ENCODE measurements around the gene C12orf57. TPM values are rescaled to one million over a fixed set of nuclear protein-coding genes. Genes with fewer than 3 reads are reported as not detected.
A peak's percentile ranks its signal among the peaks of the same experiment; 100 is the strongest.

The C12orf57 gene
- total and polyA plus RNA-seq, 10 of the 15 experiments (the other 5 are each of a cell fraction or from before 2014, with no cell fraction given), result 64.5 to 377 (median 211) TPM

DNA sequence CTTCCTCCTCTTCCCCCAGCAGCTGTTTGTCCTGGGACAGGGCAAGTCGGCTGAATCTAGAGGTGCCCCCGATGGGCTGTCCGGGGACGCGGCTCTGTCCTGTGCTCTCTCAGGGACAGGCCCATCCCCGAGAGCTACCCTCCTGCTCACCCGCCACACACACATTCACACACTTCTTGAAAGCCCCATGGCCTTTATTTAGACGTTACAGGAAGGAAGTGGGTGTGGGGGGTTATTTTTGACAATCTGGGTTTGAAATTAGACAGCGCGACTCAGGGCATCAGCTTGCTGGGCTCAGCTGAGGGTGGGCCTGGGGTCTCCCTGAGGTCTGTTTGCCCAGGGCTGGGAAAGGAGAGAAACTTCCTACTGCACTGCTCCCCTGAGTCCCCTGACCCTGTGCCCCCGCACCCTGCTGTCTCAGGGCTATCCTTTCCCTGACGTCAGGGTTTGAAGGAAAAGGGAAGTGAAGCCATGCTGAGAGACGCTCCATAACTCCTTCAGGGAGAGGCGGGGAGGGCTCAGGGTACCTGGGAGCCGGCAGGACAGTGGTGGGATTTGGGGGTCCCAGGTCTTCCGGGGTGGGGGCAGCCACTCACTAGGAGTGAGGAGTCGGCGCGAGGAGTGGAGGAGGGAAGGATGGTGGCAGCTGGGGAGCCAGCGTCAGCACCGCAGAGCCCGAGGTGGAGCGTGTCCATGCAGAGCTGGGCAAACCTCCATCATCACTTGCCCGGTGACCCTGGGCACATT lies 15.4 kb downstream of the C12orf57 start (continued):
- TF ChIP-seq, protein P1, sequence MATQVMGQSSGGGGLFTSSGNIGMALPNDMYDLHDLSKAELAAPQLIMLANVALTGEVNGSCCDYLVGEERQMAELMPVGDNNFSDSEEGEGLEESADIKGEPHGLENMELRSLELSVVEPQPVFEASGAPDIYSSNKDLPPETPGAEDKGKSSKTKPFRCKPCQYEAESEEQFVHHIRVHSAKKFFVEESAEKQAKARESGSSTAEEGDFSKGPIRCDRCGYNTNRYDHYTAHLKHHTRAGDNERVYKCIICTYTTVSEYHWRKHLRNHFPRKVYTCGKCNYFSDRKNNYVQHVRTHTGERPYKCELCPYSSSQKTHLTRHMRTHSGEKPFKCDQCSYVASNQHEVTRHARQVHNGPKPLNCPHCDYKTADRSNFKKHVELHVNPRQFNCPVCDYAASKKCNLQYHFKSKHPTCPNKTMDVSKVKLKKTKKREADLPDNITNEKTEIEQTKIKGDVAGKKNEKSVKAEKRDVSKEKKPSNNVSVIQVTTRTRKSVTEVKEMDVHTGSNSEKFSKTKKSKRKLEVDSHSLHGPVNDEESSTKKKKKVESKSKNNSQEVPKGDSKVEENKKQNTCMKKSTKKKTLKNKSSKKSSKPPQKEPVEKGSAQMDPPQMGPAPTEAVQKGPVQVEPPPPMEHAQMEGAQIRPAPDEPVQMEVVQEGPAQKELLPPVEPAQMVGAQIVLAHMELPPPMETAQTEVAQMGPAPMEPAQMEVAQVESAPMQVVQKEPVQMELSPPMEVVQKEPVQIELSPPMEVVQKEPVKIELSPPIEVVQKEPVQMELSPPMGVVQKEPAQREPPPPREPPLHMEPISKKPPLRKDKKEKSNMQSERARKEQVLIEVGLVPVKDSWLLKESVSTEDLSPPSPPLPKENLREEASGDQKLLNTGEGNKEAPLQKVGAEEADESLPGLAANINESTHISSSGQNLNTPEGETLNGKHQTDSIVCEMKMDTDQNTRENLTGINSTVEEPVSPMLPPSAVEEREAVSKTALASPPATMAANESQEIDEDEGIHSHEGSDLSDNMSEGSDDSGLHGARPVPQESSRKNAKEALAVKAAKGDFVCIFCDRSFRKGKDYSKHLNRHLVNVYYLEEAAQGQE (IDR thresholded peaks at IDR 0.05; ENCODE audit: low read depth, low read length), result 0 out of 2 replicates have a peak, but pooled peaks have one; percentile 44
- TF ChIP-seq TAF1 (IDR thresholded peaks at IDR 0.05; ENCODE audit: borderline replicate concordance, low read depth, low read length), result peak; percentile 51; the same call in 1 of the 2 replicates
- peak; percentile 38; the same call in 1 of the 2 replicates for TF ChIP-seq ZNF207 (IDR thresholded peaks at IDR 0.05; ENCODE audit: borderline replicate concordance)
- peak; percentile 60 for TF ChIP-seq HDAC6 (IDR thresholded peaks at IDR 0.05; ENCODE audit: unreplicated experiment)
- no peak; the same call in 1 of the 2 replicates for TF ChIP-seq MYB (IDR thresholded peaks at IDR 0.05; ENCODE audit: borderline replicate concordance, low read depth, low read length)
- peak; percentile 99 for TF ChIP-seq NR2F1 (conservative IDR thresholded peaks at IDR 0.05)
- TF ChIP-seq STAT1 (conservative IDR thresholded peaks at IDR 0.05), result no peak
- peak; percentile 96 for TF ChIP-seq EED (IDR thresholded peaks at IDR 0.05; ENCODE audit: low read depth)
- no peak for TF ChIP-seq SREBF1 (IDR thresholded peaks at IDR 0.05; ENCODE audit: low read length)
- no peak for TF ChIP-seq NFXL1 (IDR thresholded peaks at IDR 0.05; ENCODE audit: borderline replicate concordance)
- TF ChIP-seq, protein P2, sequence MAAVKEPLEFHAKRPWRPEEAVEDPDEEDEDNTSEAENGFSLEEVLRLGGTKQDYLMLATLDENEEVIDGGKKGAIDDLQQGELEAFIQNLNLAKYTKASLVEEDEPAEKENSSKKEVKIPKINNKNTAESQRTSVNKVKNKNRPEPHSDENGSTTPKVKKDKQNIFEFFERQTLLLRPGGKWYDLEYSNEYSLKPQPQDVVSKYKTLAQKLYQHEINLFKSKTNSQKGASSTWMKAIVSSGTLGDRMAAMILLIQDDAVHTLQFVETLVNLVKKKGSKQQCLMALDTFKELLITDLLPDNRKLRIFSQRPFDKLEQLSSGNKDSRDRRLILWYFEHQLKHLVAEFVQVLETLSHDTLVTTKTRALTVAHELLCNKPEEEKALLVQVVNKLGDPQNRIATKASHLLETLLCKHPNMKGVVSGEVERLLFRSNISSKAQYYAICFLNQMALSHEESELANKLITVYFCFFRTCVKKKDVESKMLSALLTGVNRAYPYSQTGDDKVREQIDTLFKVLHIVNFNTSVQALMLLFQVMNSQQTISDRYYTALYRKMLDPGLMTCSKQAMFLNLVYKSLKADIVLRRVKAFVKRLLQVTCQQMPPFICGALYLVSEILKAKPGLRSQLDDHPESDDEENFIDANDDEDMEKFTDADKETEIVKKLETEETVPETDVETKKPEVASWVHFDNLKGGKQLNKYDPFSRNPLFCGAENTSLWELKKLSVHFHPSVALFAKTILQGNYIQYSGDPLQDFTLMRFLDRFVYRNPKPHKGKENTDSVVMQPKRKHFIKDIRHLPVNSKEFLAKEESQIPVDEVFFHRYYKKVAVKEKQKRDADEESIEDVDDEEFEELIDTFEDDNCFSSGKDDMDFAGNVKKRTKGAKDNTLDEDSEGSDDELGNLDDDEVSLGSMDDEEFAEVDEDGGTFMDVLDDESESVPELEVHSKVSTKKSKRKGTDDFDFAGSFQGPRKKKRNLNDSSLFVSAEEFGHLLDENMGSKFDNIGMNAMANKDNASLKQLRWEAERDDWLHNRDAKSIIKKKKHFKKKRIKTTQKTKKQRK (IDR thresholded peaks at IDR 0.05; ENCODE audit: low read depth, low read length), result no peak
- TF ChIP-seq MXI1 (IDR thresholded peaks at IDR 0.05; ENCODE audit: low read depth, low read length), result peak; percentile 85; the same call in 1 of the 2 replicates
- TF ChIP-seq BRCA1 (IDR thresholded peaks at IDR 0.05; ENCODE audit: low read depth, low read length), result no peak
- TF ChIP-seq, protein P3, sequence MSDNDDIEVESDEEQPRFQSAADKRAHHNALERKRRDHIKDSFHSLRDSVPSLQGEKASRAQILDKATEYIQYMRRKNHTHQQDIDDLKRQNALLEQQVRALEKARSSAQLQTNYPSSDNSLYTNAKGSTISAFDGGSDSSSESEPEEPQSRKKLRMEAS (IDR thresholded peaks at IDR 0.05; ENCODE audit: low read depth, low read length), result peak; percentile 32; the same call in 1 of the 2 replicates
- no peak for TF ChIP-seq KLF5 (IDR thresholded peaks at IDR 0.05; ENCODE audit: partially characterized antibody)
- TF ChIP-seq, protein P4, sequence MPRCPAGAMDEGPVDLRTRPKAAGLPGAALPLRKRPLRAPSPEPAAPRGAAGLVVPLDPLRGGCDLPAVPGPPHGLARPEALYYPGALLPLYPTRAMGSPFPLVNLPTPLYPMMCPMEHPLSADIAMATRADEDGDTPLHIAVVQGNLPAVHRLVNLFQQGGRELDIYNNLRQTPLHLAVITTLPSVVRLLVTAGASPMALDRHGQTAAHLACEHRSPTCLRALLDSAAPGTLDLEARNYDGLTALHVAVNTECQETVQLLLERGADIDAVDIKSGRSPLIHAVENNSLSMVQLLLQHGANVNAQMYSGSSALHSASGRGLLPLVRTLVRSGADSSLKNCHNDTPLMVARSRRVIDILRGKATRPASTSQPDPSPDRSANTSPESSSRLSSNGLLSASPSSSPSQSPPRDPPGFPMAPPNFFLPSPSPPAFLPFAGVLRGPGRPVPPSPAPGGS (IDR thresholded peaks at IDR 0.05; ENCODE audit: borderline replicate concordance, insufficient read depth, low read depth, low read length, poor library complexity, severe bottlenecking), result peak; percentile 92
- TF ChIP-seq MTA2 (IDR thresholded peaks at IDR 0.05; ENCODE audit: low read depth), result peak; percentile 92
- TF ChIP-seq POLR2AphosphoS2 (IDR thresholded peaks at IDR 0.05; ENCODE audit: low read depth, low read length), result peak; percentile 67
- peak; percentile 15; the same call in 1 of the 2 replicates for TF ChIP-seq RAD21 (IDR thresholded peaks at IDR 0.05; ENCODE audit: insufficient read depth, low read depth, low read length)
- no peak for TF ChIP-seq TCF7 (IDR thresholded peaks at IDR 0.05; ENCODE audit: borderline replicate concordance)
- TF ChIP-seq TARDBP (IDR thresholded peaks at IDR 0.05; ENCODE audit: borderline replicate concordance), result peak; percentile 77; the same call in 1 of the 2 replicates

Data from GM12878 (cell line).